Kidney epithelial cell (primary cell): ENCODE measurements around the gene SPG7. TPM values are rescaled to one million over a fixed set of nuclear protein-coding genes. Genes with fewer than 3 reads are reported as not detected.

ENCODE experiments used
- DNase-seq: peaks from one replicate; pipeline ENCODE4 v3.0.0-alpha.2; 2010; ENCODE audit warnings: low read depth
- H3K27me3 ChIP-seq: 2 replicates; pipeline ENCODE4 v1.6.0; 2011; ENCODE audit warnings: low read length; ENCODE audit not compliant: control insufficient read depth, insufficient read depth
- H3K36me3 ChIP-seq: 2 replicates; pipeline ENCODE4 v1.5.1; 2011; ENCODE audit warnings: low read length; ENCODE audit not compliant: control insufficient read depth, insufficient read depth
- H3K4me3 ChIP-seq: 2 replicates; pipeline ENCODE4 v1.5.1; 2011; ENCODE audit warnings: low read depth, mild to moderate bottlenecking, control low read depth, low read length
- CTCF ChIP-seq: IDR thresholded peaks from 2 replicates; pipeline ENCODE4 v1.5.1; 2011; ENCODE audit warnings: mild to moderate bottlenecking, moderate library complexity, low read length, control low read depth, inconsistent platforms; ENCODE audit not compliant: insufficient read depth, poor library complexity, severe bottlenecking
- total RNA-seq: library from RNA; depleted of rRNA; stranded (reverse); fragments of >200 nt; gene quantifications from 2 replicates; pipeline ENCODE4 v1.2.3, GENCODE V29; 2015

SPG7 gene
- total RNA-seq, 1 donor from 2014 or later = 144 TPM

GRCh38 chr16:89536886-89537548 lies 28.8 kb downstream of the SPG7 start:
- TF ChIP-seq CTCF = no peak
- DNase-seq = no peak
- Histone ChIP-seq H3K4me3 (no peak overlapping the region), H3K36me3 (peaks cover 4% of the 10 kb centered on the region), H3K27me3 (no peaks in the 10 kb centered on the region)

GRCh38 chr16:89537549-89537925 lies 29.3 kb downstream of the SPG7 start:
- no peak for DNase-seq
- H3K27me3 ChIP-seq = no peaks in the 10 kb centered on the region
- TF ChIP-seq CTCF = no peak
- H3K4me3 ChIP-seq = no peak overlapping the region
- H3K36me3 ChIP-seq = peaks cover 4% of the 10 kb centered on the region

- peaks cover 4% of the 10 kb centered on the region for H3K36me3 ChIP-seq
These were observed 30.1 kb downstream of the SPG7 start for GRCh38 chr16:89538286-89538685.

GRCh38 chr16:89540557-89540956 lies 32.4 kb downstream of the SPG7 start:
- TF ChIP-seq CTCF = no peak
- H3K36me3 ChIP-seq = peaks cover 3% of the 10 kb centered on the region
- H3K4me3 ChIP-seq = no peak overlapping the region
- no peak for DNase-seq
- H3K27me3 ChIP-seq = no peaks in the 10 kb centered on the region

More at GRCh38 chr16:89538286-89538685, 30.1 kb downstream of the SPG7 start:
- Histone ChIP-seq H3K27me3 (no peaks in the 10 kb centered on the region), H3K4me3 (no peak overlapping the region)
- no peak for DNase-seq
- no peak for TF ChIP-seq CTCF

- peaks cover 1% of the 10 kb centered on the region for H3K36me3 ChIP-seq
These were observed 33.6 kb downstream of the SPG7 start for GRCh38 chr16:89541792-89542191.

More at GRCh38 chr16:89541792-89542191, 33.6 kb downstream of the SPG7 start:
- Histone ChIP-seq H3K27me3 (no peaks in the 10 kb centered on the region), H3K4me3 (no peak overlapping the region)
- TF ChIP-seq CTCF = no peak
- no peak for DNase-seq
